GM19324 (cell line): ENCODE data around the gene FYCO1.

Experiments
- ATAC-seq: cut with Tn5 transposase; IDR thresholded peaks from one replicate; pipeline ENCODE4 v1.9.1; 2021; ENCODE audit warnings: mild to moderate bottlenecking, moderate library complexity; ENCODE audit not compliant: unreplicated experiment, low FRiP score

Gene FYCO1

GRCh38 chr3:45868650-45869049 is 127.0 kb downstream of the FYCO1 start:
- no peak for ATAC-seq

- no peak for ATAC-seq
Observed at GRCh38 chr3:45868213-45868612, 127.4 kb downstream of the FYCO1 start.
